KMS-11 (cell line): Measurements from ENCODE around the gene TNK2.
"Not testable (repeated sequence)": the region's sequence is repeated elsewhere in the genome, so short reads cannot be mapped to it uniquely, and the experiment has no call there.

ENCODE experiments used
- H2AFZ ChIP-seq: fragments of 200-600 bp; sonication (generic); 2 replicates; pipeline ENCODE4 v1.6.1; 2016; ENCODE audit warnings: antibody characterized with exemption, mixed run types, low read depth
- H3K27ac ChIP-seq: fragments of 200-600 bp; sonication (generic); 2 replicates; pipeline ENCODE4 v1.6.1; 2016; ENCODE audit warnings: mild to moderate bottlenecking, mixed run types
- H3K27me3 ChIP-seq: fragments of 200-600 bp; sonication (generic); 2 replicates; pipeline ENCODE4 v1.6.1; 2017; ENCODE audit warnings: mild to moderate bottlenecking, low read depth, mixed run types, moderate library complexity; ENCODE audit not compliant: insufficient read depth
- H3K36me3 ChIP-seq: fragments of 200-600 bp; sonication (generic); 2 replicates; pipeline ENCODE4 v1.6.1; 2017; ENCODE audit warnings: mild to moderate bottlenecking, mixed run types; ENCODE audit not compliant: insufficient read depth
- H3K4me1 ChIP-seq: fragments of 200-600 bp; sonication (generic); 2 replicates; pipeline ENCODE4 v1.6.1; 2016; ENCODE audit warnings: mild to moderate bottlenecking, low read depth, mixed run types; ENCODE audit not compliant: poor library complexity, severe bottlenecking
- H3K4me2 ChIP-seq: fragments of 200-600 bp; sonication (generic); 2 replicates; pipeline ENCODE4 v1.7.0; 2016; ENCODE audit warnings: mild to moderate bottlenecking, mixed run types
- H3K4me3 ChIP-seq: fragments of 200-600 bp; sonication (generic); IDR thresholded peaks from 2 replicates; pipeline ENCODE4 v1.6.1; 2017; ENCODE audit warnings: low read depth, low read length, mixed read lengths; ENCODE audit not compliant: insufficient read depth
- H3K79me2 ChIP-seq: fragments of 200-600 bp; sonication (generic); 2 replicates; pipeline ENCODE4 v1.6.1; 2016; ENCODE audit warnings: low read depth, mixed run types; ENCODE audit not compliant: insufficient read depth
- H3K9ac ChIP-seq: fragments of 200-600 bp; sonication (generic); 2 replicates; pipeline ENCODE4 v1.6.1; 2016; ENCODE audit warnings: mild to moderate bottlenecking, mixed run types
- H4K20me1 ChIP-seq: fragments of 200-600 bp; sonication (generic); 2 replicates; pipeline ENCODE4 v1.6.1; 2016; ENCODE audit warnings: mild to moderate bottlenecking, mixed run types; ENCODE audit not compliant: insufficient read depth
- TF ChIP-seq, protein P1 (sequence below): fragments of 200-600 bp; sonication (generic); conservative IDR thresholded peaks from 2 replicates; pipeline ENCODE4 v1.6.1; 2017; ENCODE audit warnings: low read depth, mild to moderate bottlenecking, antibody characterized with exemption, low read length, moderate library complexity, mixed read lengths

Gene TNK2

DNA sequence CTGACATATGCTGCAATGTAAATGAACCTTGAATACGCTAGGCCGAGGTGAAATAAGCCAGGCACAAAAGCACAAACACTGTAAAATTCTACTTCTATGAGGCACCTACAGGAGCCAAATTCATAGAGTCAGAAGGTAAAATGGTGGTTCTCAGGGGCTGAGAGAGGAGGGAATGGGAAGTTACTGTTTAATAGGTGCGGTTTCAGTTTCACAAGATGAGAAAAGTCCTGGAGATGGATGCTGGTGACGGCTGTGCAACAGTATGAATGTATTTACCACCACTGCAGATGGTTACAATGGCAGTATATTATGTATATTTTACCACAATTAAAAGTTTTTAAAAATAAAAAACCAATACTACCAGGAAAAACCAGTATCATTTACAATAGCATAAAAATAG, 4.0 kb downstream of the TNK2 start:
- Histone ChIP-seq H3K27me3 (no peaks in the 10 kb centered on the region), H3K4me3 (no peak overlapping the region), H3K4me1 (peaks cover 42% of the 10 kb centered on the region), H3K79me2 (peaks cover 14% of the 10 kb centered on the region; the same call in 1 of the 2 replicates), H4K20me1 (no peaks in the 10 kb centered on the region), H2AFZ (no peak overlapping the region), H3K4me2 (peak overlapping the region; percentile 100; the same call in 1 of the 2 replicates), H3K36me3 (no peaks in the 10 kb centered on the region), H3K27ac (no peak overlapping the region), H3K9ac (no peak overlapping the region)
- TF ChIP-seq, protein P1, sequence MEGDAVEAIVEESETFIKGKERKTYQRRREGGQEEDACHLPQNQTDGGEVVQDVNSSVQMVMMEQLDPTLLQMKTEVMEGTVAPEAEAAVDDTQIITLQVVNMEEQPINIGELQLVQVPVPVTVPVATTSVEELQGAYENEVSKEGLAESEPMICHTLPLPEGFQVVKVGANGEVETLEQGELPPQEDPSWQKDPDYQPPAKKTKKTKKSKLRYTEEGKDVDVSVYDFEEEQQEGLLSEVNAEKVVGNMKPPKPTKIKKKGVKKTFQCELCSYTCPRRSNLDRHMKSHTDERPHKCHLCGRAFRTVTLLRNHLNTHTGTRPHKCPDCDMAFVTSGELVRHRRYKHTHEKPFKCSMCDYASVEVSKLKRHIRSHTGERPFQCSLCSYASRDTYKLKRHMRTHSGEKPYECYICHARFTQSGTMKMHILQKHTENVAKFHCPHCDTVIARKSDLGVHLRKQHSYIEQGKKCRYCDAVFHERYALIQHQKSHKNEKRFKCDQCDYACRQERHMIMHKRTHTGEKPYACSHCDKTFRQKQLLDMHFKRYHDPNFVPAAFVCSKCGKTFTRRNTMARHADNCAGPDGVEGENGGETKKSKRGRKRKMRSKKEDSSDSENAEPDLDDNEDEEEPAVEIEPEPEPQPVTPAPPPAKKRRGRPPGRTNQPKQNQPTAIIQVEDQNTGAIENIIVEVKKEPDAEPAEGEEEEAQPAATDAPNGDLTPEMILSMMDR = no peak

DNA sequence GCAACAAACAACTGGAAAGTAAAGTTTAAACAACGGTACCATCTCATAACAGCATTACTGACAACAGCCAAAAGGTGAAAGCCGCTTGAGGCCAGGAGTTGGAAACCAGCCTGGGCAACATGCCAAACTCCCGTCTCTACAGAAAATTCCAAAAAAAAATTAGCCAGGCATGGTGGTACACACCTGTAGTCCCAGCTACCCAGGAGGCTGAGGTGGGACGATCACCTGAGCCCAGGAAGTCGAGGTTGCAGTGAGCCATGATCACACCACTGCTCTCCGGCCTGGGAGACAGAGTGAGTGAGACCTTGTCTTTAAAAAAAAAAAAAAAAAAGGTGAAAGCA, 4.4 kb downstream of the TNK2 start:
- H3K4me1 ChIP-seq = peaks cover 42% of the 10 kb centered on the region
- no peak overlapping the region for H3K4me2 ChIP-seq
- no peaks in the 10 kb centered on the region for H3K27me3 ChIP-seq
- no peak overlapping the region for H3K27ac ChIP-seq
- TF ChIP-seq, protein P1 = no peak
- H3K4me3 ChIP-seq = no peak overlapping the region
- H3K79me2 ChIP-seq = peaks cover 14% of the 10 kb centered on the region; the same call in 1 of the 2 replicates
- no peak overlapping the region for H3K9ac ChIP-seq
- H3K36me3 ChIP-seq = no peaks in the 10 kb centered on the region
- H4K20me1 ChIP-seq = no peaks in the 10 kb centered on the region
- no peak overlapping the region for H2AFZ ChIP-seq

DNA sequence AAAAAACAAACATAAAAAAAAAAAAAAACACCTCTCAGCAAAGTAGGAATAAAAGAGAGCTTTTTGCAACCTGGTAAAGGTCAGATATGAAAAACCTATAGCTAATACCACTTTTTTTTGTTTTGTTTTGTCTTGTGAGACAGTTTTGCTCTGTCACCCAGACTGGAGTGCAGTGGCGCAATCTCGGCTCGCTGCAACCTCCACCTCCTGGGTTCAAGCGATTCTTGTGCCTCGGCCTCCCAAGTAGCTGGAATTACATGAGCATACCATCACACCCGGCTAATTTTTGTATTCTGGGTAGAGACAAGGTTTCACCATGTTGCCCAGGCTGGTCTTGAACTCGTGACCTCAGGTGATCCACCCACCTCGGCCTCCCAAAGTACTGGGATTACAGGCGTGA, 5.7 kb downstream of the TNK2 start:
- not testable (repeated sequence) for H4K20me1 ChIP-seq, H3K9ac ChIP-seq, H3K4me2 ChIP-seq, H3K4me3 ChIP-seq, H3K27me3 ChIP-seq, H2AFZ ChIP-seq, H3K27ac ChIP-seq, H3K36me3 ChIP-seq
- Histone ChIP-seq H3K4me1 (peaks cover 37% of the 10 kb centered on the region), H3K79me2 (peaks cover 14% of the 10 kb centered on the region; the same call in 1 of the 2 replicates)

DNA sequence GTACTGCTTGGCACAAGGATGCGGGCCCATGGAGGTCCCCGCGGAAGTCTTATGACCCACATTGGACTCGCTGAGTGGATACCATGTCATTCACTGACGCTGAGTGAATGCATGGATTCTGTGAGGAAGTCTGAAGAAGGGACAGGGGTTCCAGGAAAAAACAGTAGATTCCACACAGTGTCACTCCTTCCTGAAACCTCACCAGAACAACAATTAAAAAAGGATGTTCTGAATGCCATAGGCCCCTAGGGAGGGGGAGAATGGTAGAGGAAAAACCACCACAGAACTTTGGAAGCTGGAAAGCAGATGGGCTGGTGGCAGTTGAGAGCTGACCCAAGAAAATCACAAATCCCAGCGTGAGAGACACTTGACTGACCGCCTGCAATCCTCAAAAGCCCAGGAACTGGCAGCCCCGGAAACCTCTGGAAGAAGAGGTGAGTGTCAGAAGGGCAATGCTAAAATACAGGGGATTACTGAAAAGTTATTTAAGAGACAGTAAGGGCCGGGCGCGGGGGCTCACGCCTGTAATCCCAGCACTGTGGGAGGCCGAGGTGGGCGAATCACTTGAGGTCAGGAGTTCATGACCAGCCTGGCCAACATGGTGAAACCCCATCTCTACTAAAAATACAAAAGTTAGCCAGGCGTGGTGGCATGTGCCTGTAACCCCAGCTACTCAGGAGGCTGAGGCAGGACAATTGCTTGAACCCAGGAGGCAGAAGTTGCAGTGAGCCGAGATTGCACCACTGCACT, 6.3 kb downstream of the TNK2 start:
- not testable (repeated sequence) for H3K9ac ChIP-seq, H2AFZ ChIP-seq, H3K27ac ChIP-seq, H3K36me3 ChIP-seq, H3K4me3 ChIP-seq, H3K27me3 ChIP-seq, H4K20me1 ChIP-seq, H3K4me2 ChIP-seq
- H3K4me1 ChIP-seq = peaks cover 30% of the 10 kb centered on the region
- peaks cover 14% of the 10 kb centered on the region; the same call in 1 of the 2 replicates for H3K79me2 ChIP-seq

DNA sequence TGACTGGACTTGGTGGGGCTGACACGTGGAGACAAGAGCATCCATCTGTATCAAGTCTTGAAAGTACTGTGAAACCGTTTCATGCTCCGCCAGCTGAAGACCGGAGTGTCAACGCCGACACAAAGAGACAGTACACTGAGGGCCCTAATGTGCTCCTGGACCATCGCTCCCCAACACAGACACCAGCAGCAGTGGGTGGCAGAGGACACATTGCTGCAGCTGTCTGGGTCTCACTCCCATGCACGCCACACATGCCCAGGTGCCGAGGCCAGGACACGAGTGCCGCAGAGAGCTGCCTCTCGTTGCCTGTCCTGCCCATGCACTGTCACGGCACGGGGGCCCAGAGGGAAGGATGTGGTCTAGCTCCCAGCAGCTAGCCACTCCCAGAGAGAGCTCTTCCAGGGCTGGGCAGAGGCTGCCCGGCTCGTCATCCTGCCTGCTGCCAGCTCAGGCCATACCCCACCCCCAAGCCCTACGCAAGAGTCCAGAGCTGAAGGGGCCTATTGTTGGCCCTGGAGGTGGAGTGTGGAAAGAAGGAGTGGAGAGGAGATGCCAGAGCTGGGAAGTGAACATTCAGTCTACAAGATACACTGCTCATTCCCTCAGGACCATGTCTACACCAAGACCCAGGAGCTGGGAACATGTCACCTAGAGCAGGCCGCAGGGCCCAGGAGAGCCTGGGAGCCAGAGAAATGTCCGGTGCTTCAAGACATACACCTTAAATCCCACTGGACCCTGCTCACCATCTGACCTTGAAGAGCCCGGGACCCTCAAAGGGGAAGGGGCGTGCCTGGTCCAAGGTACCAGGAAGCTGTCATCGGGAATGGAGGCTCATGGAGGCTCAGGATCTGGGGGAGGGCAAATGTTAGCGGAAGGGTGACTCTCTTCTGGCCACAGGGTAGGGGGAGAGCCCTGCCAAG, 7.7 kb downstream of the TNK2 start:
- Histone ChIP-seq H2AFZ (no peak overlapping the region), H4K20me1 (no peaks in the 10 kb centered on the region), H3K27me3 (no peaks in the 10 kb centered on the region), H3K27ac (no peak overlapping the region), H3K9ac (no peak overlapping the region), H3K79me2 (peaks cover 14% of the 10 kb centered on the region; the same call in 1 of the 2 replicates), H3K36me3 (no peaks in the 10 kb centered on the region), H3K4me2 (no peak overlapping the region), H3K4me3 (no peak overlapping the region), H3K4me1 (peaks cover 30% of the 10 kb centered on the region)
- TF ChIP-seq, protein P1 = no peak
